Measurements from ENCODE around the gene ACACB. TPM values are rescaled to one million over a fixed set of nuclear protein-coding genes. Genes with fewer than 3 reads are reported as not detected.

Gene ACACB
- total RNA-seq, 1 experiment from 2014 or later: 8.2 TPM

- Histone ChIP-seq H3K9me3 (ENCODE audit: low read depth, low read length, poor library complexity, severe bottlenecking) (no peaks in the 10 kb centered on the region), H3K4me3 (ENCODE audit: low read depth, low read length, poor library complexity, severe bottlenecking) (no peak overlapping the region), H3K27ac (ENCODE audit: low read depth, low read length, poor library complexity, severe bottlenecking) (no peak overlapping the region), H3K27me3 (replicated peaks; ENCODE audit: insufficient read depth, low read depth, low read length, poor library complexity) (no peaks in the 10 kb centered on the region), H3K4me1 (ENCODE audit: insufficient read depth, low read length, poor library complexity, severe bottlenecking) (no peaks in the 10 kb centered on the region), H3K36me3 (ENCODE audit: insufficient read depth, low read length, poor library complexity, severe bottlenecking) (no peaks in the 10 kb centered on the region)
- intact Hi-C loops (cut with micrococcal nuclease; ENCODE audit: unreplicated experiment): no loop called here
- CTCF ChIA-PET: interaction anchor here (0.7 kb wide), 1 partner anchor 290 kb away, joined by 3 read pairs; no protein-coding TSS in a partner anchor
- DNase-seq (ENCODE audit: low spot score): no peak
- POLR2A ChIA-PET (ENCODE audit: low non-redundant PET): no interaction called here
- TF ChIP-seq CTCF (conservative IDR thresholded peaks at IDR 0.05; ENCODE audit: low read depth, low read length) (no peak), EZH2 (IDR thresholded peaks at IDR 0.05; ENCODE audit: borderline replicate concordance, low read depth, low read length, poor library complexity, severe bottlenecking) (no peak)
- no TSS peak for BruUV-seq (replicated peaks)
Measured at GRCh38 chr12:109274381-109274780, 158.0 kb downstream of the ACACB start.

- Histone ChIP-seq H3K9me3 (ENCODE audit: low read depth, low read length, poor library complexity, severe bottlenecking) (no peaks in the 10 kb centered on the region), H3K4me1 (ENCODE audit: insufficient read depth, low read length, poor library complexity, severe bottlenecking) (no peaks in the 10 kb centered on the region), H3K27me3 (replicated peaks; ENCODE audit: insufficient read depth, low read depth, low read length, poor library complexity) (no peaks in the 10 kb centered on the region), H3K36me3 (ENCODE audit: insufficient read depth, low read length, poor library complexity, severe bottlenecking) (no peaks in the 10 kb centered on the region), H3K4me3 (ENCODE audit: low read depth, low read length, poor library complexity, severe bottlenecking) (no peak overlapping the region), H3K27ac (ENCODE audit: low read depth, low read length, poor library complexity, severe bottlenecking) (no peak overlapping the region)
- intact Hi-C loops (cut with micrococcal nuclease; ENCODE audit: unreplicated experiment): no loop called here
- ChIA-PET CTCF (no interaction called here), POLR2A (ENCODE audit: low non-redundant PET) (no interaction called here)
- TF ChIP-seq EZH2 (IDR thresholded peaks at IDR 0.05; ENCODE audit: borderline replicate concordance, low read depth, low read length, poor library complexity, severe bottlenecking) (no peak), CTCF (conservative IDR thresholded peaks at IDR 0.05; ENCODE audit: low read depth, low read length) (no peak)
- BruUV-seq (replicated peaks): no TSS peak
- no peak for DNase-seq (ENCODE audit: low spot score)
Measured at GRCh38 chr12:109275173-109275572, 158.8 kb downstream of the ACACB start.

- no TSS peak for BruUV-seq (replicated peaks)
Measured at GRCh38 chr12:109276160-109276559, 159.8 kb downstream of the ACACB start.

More at GRCh38 chr12:109276160-109276559, 159.8 kb downstream of the ACACB start:
- Histone ChIP-seq H3K27ac (ENCODE audit: low read depth, low read length, poor library complexity, severe bottlenecking) (no peak overlapping the region), H3K27me3 (replicated peaks; ENCODE audit: insufficient read depth, low read depth, low read length, poor library complexity) (no peaks in the 10 kb centered on the region), H3K9me3 (ENCODE audit: low read depth, low read length, poor library complexity, severe bottlenecking) (no peaks in the 10 kb centered on the region), H3K4me1 (ENCODE audit: insufficient read depth, low read length, poor library complexity, severe bottlenecking) (no peaks in the 10 kb centered on the region), H3K36me3 (ENCODE audit: insufficient read depth, low read length, poor library complexity, severe bottlenecking) (no peaks in the 10 kb centered on the region), H3K4me3 (ENCODE audit: low read depth, low read length, poor library complexity, severe bottlenecking) (no peak overlapping the region)
- DNase-seq (ENCODE audit: low spot score): no peak
- intact Hi-C loops (cut with micrococcal nuclease; ENCODE audit: unreplicated experiment): no loop called here
- ChIA-PET POLR2A (ENCODE audit: low non-redundant PET) (no interaction called here), CTCF (no interaction called here)
- no peak for TF ChIP-seq EZH2 (IDR thresholded peaks at IDR 0.05; ENCODE audit: borderline replicate concordance, low read depth, low read length, poor library complexity, severe bottlenecking)
- TF ChIP-seq CTCF (conservative IDR thresholded peaks at IDR 0.05; ENCODE audit: low read depth, low read length): no peak

All from A673 (cell line).